HG02798 (cell line): Measurements from ENCODE around the gene PLEKHO2.
"Not testable (repeated sequence)": the region's sequence is repeated elsewhere in the genome, so short reads cannot be mapped to it uniquely, and the experiment has no call there.

ENCODE experiments used
- ATAC-seq: cut with Tn5 transposase; IDR thresholded peaks from one replicate; pipeline ENCODE4 v1.9.1; 2021; ENCODE audit warnings: mild to moderate bottlenecking; ENCODE audit not compliant: unreplicated experiment, poor library complexity

Gene PLEKHO2

GRCh38 chr15:64841344-64842095 lies at the start of gene PLEKHO2:
TSS of gene PLEKHO2 (plus strand) at chr15:64841915. CDS start at chr15:64842017, 102 bp downstream.
- peak; percentile 71 for ATAC-seq

- ATAC-seq: no peak
Observed at GRCh38 chr15:64792282-64792681, 49.4 kb upstream of the PLEKHO2 start.

- not testable (repeated sequence) for ATAC-seq
Observed at GRCh38 chr15:64795299-64795698, 46.4 kb upstream of the PLEKHO2 start.

- ATAC-seq: not testable (repeated sequence)
Observed at GRCh38 chr15:64795921-64796320, 45.8 kb upstream of the PLEKHO2 start.

GRCh38 chr15:64798905-64799304 lies 42.8 kb upstream of the PLEKHO2 start:
- ATAC-seq: not testable (repeated sequence)

- ATAC-seq: no peak
Observed at GRCh38 chr15:64800476-64800875, 41.2 kb upstream of the PLEKHO2 start.

- no peak for ATAC-seq
Observed at GRCh38 chr15:64803526-64803925, 38.2 kb upstream of the PLEKHO2 start.

GRCh38 chr15:64804619-64805018 lies 37.1 kb upstream of the PLEKHO2 start:
- no peak for ATAC-seq

GRCh38 chr15:64806509-64806908 lies 35.2 kb upstream of the PLEKHO2 start:
- ATAC-seq: no peak

- ATAC-seq: no peak
Observed at GRCh38 chr15:64807051-64807749, 34.5 kb upstream of the PLEKHO2 start.

- no peak for ATAC-seq
Observed at GRCh38 chr15:64807751-64808222, 33.9 kb upstream of the PLEKHO2 start.

- ATAC-seq: no peak
Observed at GRCh38 chr15:64808785-64809453, 32.8 kb upstream of the PLEKHO2 start.

- ATAC-seq: peak; percentile 42
Observed at GRCh38 chr15:64809649-64810496, 31.8 kb upstream of the PLEKHO2 start.

GRCh38 chr15:64810497-64811326 lies 31.0 kb upstream of the PLEKHO2 start:
- ATAC-seq: no peak

GRCh38 chr15:64813075-64813474 lies 28.6 kb upstream of the PLEKHO2 start:
- ATAC-seq: no peak

- not testable (repeated sequence) for ATAC-seq
Observed at GRCh38 chr15:64814283-64814682, 27.4 kb upstream of the PLEKHO2 start.

- ATAC-seq: not testable (repeated sequence)
Observed at GRCh38 chr15:64814965-64815364, 26.8 kb upstream of the PLEKHO2 start.

- no peak for ATAC-seq
Observed at GRCh38 chr15:64816452-64816851, 25.3 kb upstream of the PLEKHO2 start.

- no peak for ATAC-seq
Observed at GRCh38 chr15:64824929-64825430, 16.7 kb upstream of the PLEKHO2 start.
